Activated T-helper 2 cell treated with anti-CD3 and anti-CD28 coated beads, Interferon-gamma antibody, Interleukin-2, Interleukin-4, amounts not matched to agents 10 μg/mL and 5 μg/mL and 100 μg/mL, durations not matched to agents 14 hours and 24 hours and 36 hours (primary cell): ENCODE results near the gene OSBPL8. TPM values are rescaled to one million over a fixed set of nuclear protein-coding genes. Genes with fewer than 3 reads are reported as not detected.
"Not testable (repeated sequence)": the region's sequence is repeated elsewhere in the genome, so short reads cannot be mapped to it uniquely, and the experiment has no call there.

Experiments used
- DNase-seq: peaks from one replicate; pipeline ENCODE4 v3.0.0; 2021; ENCODE audit warnings: low spot score
- H3K27ac Mint-ChIP-seq: one replicate; pipeline ENCODE4 v1.8.0; 2021; ENCODE audit warnings: mixed read lengths
- H3K27me3 Mint-ChIP-seq: one replicate; pipeline ENCODE4 v1.8.0; 2021; ENCODE audit warnings: low read depth, mixed read lengths
- H3K36me3 Mint-ChIP-seq: one replicate; pipeline ENCODE4 v1.8.0; 2021; ENCODE audit warnings: low read depth, mixed read lengths
- H3K4me1 Mint-ChIP-seq: one replicate; pipeline ENCODE4 v1.8.0; 2021; ENCODE audit warnings: low read depth, mixed read lengths
- H3K4me3 Mint-ChIP-seq: one replicate; pipeline ENCODE4 v1.8.0; 2021; ENCODE audit warnings: low read depth, mild to moderate bottlenecking, moderate library complexity, mixed read lengths
- H3K9me3 Mint-ChIP-seq: one replicate; pipeline ENCODE4 v1.8.0; 2021; ENCODE audit warnings: mixed read lengths
- intact Hi-C: fragments of 100-400 bp; cut with micrococcal nuclease; formaldehyde crosslinking; loops from one replicate; pipeline ENCODE4 v1.15.1; 2023
- total RNA-seq: library from RNA; stranded (reverse); gene quantifications from 2 replicates; pipeline ENCODE4 v1.2.3, GENCODE V29; 2022

Gene OSBPL8
- total RNA-seq, 1 donor from 2014 or later: 87.9 TPM

- Mint-ChIP-seq H3K4me3 (no peak overlapping the region), H3K27me3 (peaks cover 5% of the 10 kb centered on the region), H3K27ac (no peak overlapping the region), H3K36me3 (peaks cover 15% of the 10 kb centered on the region), H3K4me1 (peaks cover 24% of the 10 kb centered on the region), H3K9me3 (no peaks in the 10 kb centered on the region)
- intact Hi-C loops: loop anchor here (2.0 to 10.0 kb wide), 10 partner anchors 71 to 1014 kb away; partner anchors contain the start of genes CAPS2, GLIPR1L1 and KRR1
- no peak for DNase-seq
Observed at GRCh38 chr12:76346236-76346635, 213.3 kb downstream of the OSBPL8 start.

DNA sequence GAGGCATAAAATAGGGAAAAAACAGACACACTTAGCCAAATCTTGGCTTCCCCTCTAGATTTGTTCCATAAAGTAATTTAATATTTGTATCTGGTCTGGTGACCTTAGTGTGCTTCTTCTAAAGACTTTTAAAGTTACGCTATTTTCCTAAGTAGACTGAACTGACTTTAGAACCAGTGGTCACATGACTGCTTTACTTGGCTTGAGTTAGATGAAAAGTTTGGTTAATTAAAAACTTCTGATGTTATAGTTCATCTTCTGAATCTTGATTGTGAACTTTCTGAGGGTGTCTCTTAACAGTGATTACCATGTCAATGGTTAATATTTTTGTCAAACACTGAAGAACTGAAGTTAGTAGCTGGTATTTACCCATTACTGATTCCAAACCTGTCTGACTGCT is 214.0 kb downstream of the OSBPL8 start:
- Mint-ChIP-seq H3K4me1 (peaks cover 24% of the 10 kb centered on the region), H3K27me3 (peaks cover 6% of the 10 kb centered on the region), H3K36me3 (peaks cover 15% of the 10 kb centered on the region), H3K27ac (no peak overlapping the region), H3K4me3 (no peak overlapping the region), H3K9me3 (no peaks in the 10 kb centered on the region)
- DNase-seq: no peak
- intact Hi-C loops: loop anchor here (5.0 to 10.0 kb wide), 7 partner anchors 239 to 1013 kb away; partner anchors contain the start of genes CAPS2, GLIPR1L1 and KRR1

DNA sequence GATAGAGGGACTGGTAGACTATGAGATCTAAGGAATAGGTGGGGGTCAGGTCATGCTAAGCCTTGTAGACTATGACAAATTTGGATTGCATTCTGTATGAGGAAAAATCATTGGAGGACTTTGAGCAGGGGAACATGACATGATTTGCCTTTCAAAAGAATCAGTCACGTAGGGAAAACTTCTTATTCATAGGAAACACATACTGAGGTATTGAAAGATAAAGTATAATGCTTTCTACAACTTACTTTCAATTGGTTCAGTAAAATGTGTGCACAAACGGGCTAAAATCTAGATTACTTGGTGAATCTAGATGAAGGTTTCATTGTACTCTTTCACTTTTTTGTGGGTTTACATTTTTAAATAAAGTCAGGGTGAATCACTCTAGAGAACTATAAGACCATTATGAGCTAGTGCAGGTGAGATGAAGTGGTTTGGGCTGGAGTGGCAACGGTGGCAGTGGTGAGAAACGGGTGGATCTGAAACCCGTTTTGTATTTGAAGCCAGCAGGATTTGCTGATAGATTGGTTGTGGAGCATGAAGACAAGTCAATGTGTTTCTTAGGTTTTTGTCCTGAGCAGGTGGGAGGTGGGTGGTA is 218.0 kb downstream of the OSBPL8 start:
- no peaks in the 10 kb centered on the region for H3K9me3 Mint-ChIP-seq
- no peak overlapping the region for H3K27ac Mint-ChIP-seq
- peaks cover 8% of the 10 kb centered on the region for H3K4me1 Mint-ChIP-seq
- H3K27me3 Mint-ChIP-seq: peaks cover 25% of the 10 kb centered on the region
- intact Hi-C loops: loop anchor here (10.0 kb wide), 2 partner anchors 243 to 407 kb away; no protein-coding TSS in a partner anchor
- no peak for DNase-seq
- H3K36me3 Mint-ChIP-seq: peaks cover 11% of the 10 kb centered on the region
- H3K4me3 Mint-ChIP-seq: no peak overlapping the region

- Mint-ChIP-seq H3K9me3 (no peaks in the 10 kb centered on the region), H3K36me3 (peaks cover 6% of the 10 kb centered on the region), H3K4me3 (no peak overlapping the region), H3K27me3 (peaks cover 28% of the 10 kb centered on the region), H3K4me1 (peaks cover 5% of the 10 kb centered on the region), H3K27ac (no peak overlapping the region)
- intact Hi-C loops: loop anchor here (10.0 kb wide), 2 partner anchors 244 to 406 kb away; no protein-coding TSS in a partner anchor
- no peak for DNase-seq
Observed at GRCh38 chr12:76340680-76341435, 218.7 kb downstream of the OSBPL8 start.

DNA sequence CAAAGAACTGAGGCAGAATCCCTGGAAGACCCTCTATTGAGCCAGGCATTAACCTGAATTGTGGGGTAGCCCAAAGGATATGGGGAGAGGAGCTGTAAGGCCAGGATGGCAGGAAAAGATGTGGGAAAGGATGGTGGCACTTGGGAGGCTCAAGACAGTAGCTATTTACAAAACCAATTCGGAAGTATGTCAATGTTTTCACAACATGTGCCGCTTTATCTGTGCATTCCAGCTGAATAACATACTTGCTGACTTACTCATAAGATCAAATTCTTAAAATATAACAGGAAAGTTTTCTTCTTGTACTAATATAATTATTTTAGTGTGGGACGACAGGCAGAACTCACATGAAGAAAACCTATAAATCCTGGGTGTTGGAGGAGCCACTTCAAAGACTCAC is 222.0 kb downstream of the OSBPL8 start:
- H3K36me3 Mint-ChIP-seq: no peaks in the 10 kb centered on the region
- H3K27ac Mint-ChIP-seq: no peak overlapping the region
- peaks cover 3% of the 10 kb centered on the region for H3K4me1 Mint-ChIP-seq
- DNase-seq: no peak
- H3K9me3 Mint-ChIP-seq: no peaks in the 10 kb centered on the region
- peaks cover 36% of the 10 kb centered on the region for H3K27me3 Mint-ChIP-seq
- intact Hi-C loops: no loop called here
- H3K4me3 Mint-ChIP-seq: no peak overlapping the region

DNA sequence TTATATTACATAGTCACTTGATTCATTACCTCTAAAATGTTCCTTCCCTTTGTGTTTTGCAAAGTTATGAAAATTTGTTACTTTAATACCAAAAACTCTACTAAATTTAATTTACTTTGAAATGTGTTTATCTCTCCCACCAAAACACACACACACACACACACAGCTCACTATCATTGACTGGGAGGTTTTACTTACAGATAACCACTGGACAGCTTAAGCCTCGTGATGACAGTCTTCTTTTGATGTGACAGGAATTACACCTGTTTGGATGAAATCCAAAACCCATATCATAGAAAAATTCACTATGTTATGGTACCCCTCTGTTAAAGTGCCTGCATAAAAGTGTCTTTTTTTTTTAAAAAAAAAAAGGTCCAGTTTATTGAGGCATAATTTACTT is 227.0 kb downstream of the OSBPL8 start:
- Mint-ChIP-seq H3K36me3 (no peaks in the 10 kb centered on the region), H3K27me3 (peaks cover 17% of the 10 kb centered on the region), H3K27ac (no peak overlapping the region), H3K9me3 (no peaks in the 10 kb centered on the region), H3K4me1 (no peaks in the 10 kb centered on the region), H3K4me3 (no peak overlapping the region)
- no peak for DNase-seq
- intact Hi-C loops: no loop called here

- DNase-seq: no peak
- Mint-ChIP-seq H3K4me1 (no peaks in the 10 kb centered on the region), H3K36me3 (no peaks in the 10 kb centered on the region), H3K27me3 (peaks cover 14% of the 10 kb centered on the region), H3K9me3 (no peaks in the 10 kb centered on the region), H3K4me3 (no peak overlapping the region), H3K27ac (no peak overlapping the region)
- intact Hi-C loops: no loop called here
Observed at GRCh38 chr12:76329606-76330005, 230.0 kb downstream of the OSBPL8 start.

- H3K27ac Mint-ChIP-seq: no peak overlapping the region
- H3K36me3 Mint-ChIP-seq: no peaks in the 10 kb centered on the region
- no peaks in the 10 kb centered on the region for H3K4me1 Mint-ChIP-seq
- H3K9me3 Mint-ChIP-seq: no peaks in the 10 kb centered on the region
- no peak for DNase-seq
- intact Hi-C loops: no loop called here
- H3K4me3 Mint-ChIP-seq: no peak overlapping the region
- H3K27me3 Mint-ChIP-seq: peaks cover 14% of the 10 kb centered on the region
Observed at GRCh38 chr12:76329159-76329558, 230.4 kb downstream of the OSBPL8 start.

DNA sequence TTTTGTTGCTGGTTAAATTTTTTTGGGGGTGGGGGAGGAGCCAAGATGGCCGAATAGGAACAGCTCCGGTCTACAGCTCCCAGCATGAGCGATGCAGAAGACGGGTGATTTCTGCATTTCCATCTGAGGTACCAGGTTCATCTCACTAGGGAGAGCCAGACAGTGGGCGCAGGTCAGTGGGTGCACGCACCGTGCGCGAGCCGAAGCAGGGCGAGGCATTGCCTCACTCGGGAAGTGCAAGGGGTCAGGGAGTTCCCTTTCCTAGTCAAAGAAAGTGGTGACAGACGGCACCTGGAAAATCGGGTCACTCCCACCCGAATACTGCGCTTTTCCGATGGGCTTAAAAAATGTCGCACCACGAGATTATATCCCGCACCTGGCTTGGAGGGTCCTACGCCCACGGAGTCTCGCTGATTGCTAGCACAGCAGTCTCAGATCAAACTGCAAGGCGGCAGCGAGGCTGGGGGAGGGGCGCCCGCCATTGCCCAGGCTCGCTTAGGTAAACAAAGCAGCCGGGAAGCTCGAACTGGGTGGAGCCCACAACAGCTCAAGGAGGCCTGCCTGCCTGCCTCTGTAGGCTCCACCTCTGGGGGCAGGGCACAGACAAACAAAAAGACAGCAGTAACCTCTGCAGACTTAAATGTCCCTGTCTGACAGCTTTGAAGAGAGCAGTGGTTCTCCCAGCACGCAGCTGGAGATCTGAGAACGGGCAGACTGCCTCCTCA is 239.8 kb downstream of the OSBPL8 start:
- H3K4me1 Mint-ChIP-seq, intact Hi-C loops, DNase-seq, H3K9me3 Mint-ChIP-seq, H3K36me3 Mint-ChIP-seq, H3K4me3 Mint-ChIP-seq, H3K27ac Mint-ChIP-seq: not testable (repeated sequence)
- peaks cover 17% of the 10 kb centered on the region for H3K27me3 Mint-ChIP-seq

- no peaks in the 10 kb centered on the region for H3K36me3 Mint-ChIP-seq
Observed at GRCh38 chr12:76318773-76319594, 240.6 kb downstream of the OSBPL8 start.

GRCh38 chr12:76317976-76318375 is 241.6 kb downstream of the OSBPL8 start:
- peaks cover 19% of the 10 kb centered on the region for H3K27me3 Mint-ChIP-seq
- no peak for DNase-seq
- no peak overlapping the region for H3K4me3 Mint-ChIP-seq
- intact Hi-C loops: no loop called here
- no peaks in the 10 kb centered on the region for H3K36me3 Mint-ChIP-seq
- no peak overlapping the region for H3K27ac Mint-ChIP-seq
- H3K4me1 Mint-ChIP-seq: no peaks in the 10 kb centered on the region
- H3K9me3 Mint-ChIP-seq: no peaks in the 10 kb centered on the region

More at GRCh38 chr12:76318773-76319594, 240.6 kb downstream of the OSBPL8 start:
- DNase-seq: no peak
- Mint-ChIP-seq H3K4me3 (no peak overlapping the region), H3K9me3 (no peaks in the 10 kb centered on the region), H3K4me1 (no peaks in the 10 kb centered on the region), H3K27me3 (peaks cover 19% of the 10 kb centered on the region), H3K27ac (no peak overlapping the region)
- intact Hi-C loops: no loop called here

DNA sequence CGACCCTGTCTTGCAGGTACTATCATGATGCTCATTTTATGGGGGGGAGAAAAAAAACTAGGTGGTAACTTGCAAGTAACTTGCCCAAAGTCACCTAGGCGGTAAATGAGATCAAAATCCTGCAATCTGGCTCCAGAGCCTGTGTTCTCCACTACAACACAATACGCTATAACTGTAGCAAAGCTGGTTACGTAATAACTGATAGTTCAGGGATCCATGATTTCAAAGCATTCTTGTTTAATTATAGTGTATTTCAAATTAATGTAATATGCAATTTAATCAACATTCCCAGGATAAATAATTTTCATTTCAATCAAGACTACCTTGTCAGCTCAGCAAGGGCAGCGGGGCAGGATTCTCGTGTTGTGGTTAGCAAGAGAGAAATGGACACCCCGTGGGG is 243.1 kb downstream of the OSBPL8 start:
- intact Hi-C loops: no loop called here
- H3K4me3 Mint-ChIP-seq: no peak overlapping the region
- H3K36me3 Mint-ChIP-seq: no peaks in the 10 kb centered on the region
- H3K4me1 Mint-ChIP-seq: no peaks in the 10 kb centered on the region
- H3K9me3 Mint-ChIP-seq: no peaks in the 10 kb centered on the region
- no peak for DNase-seq
- no peak overlapping the region for H3K27ac Mint-ChIP-seq
- peaks cover 22% of the 10 kb centered on the region for H3K27me3 Mint-ChIP-seq
